Inflammatory macrophage treated with lipopolysaccharide for 4 hours (primary cell): Measurements from ENCODE around the gene EMX2.

ENCODE experiments used
- DNase-seq: peaks from one replicate; pipeline ENCODE4 v3.0.0-alpha.2; 2020

Gene EMX2

GRCh38 chr10:117532451-117533107, 10.0 kb upstream of the EMX2 start:
- no peak for DNase-seq

- no peak for DNase-seq
Observed at GRCh38 chr10:117533507-117534281, 8.9 kb upstream of the EMX2 start.

GRCh38 chr10:117534321-117535297, 7.9 kb upstream of the EMX2 start:
- DNase-seq: no peak

GRCh38 chr10:117535298-117536071, 7.1 kb upstream of the EMX2 start:
- DNase-seq: no peak

- no peak for DNase-seq
Observed at GRCh38 chr10:117536072-117536865, 6.3 kb upstream of the EMX2 start.

GRCh38 chr10:117536866-117537435, 5.6 kb upstream of the EMX2 start:
- DNase-seq: no peak

- DNase-seq: no peak
Observed at GRCh38 chr10:117537436-117537903, 5.1 kb upstream of the EMX2 start.

GRCh38 chr10:117537904-117538524, 4.5 kb upstream of the EMX2 start:
- DNase-seq: no peak

GRCh38 chr10:117539361-117539773, 3.2 kb upstream of the EMX2 start:
- no peak for DNase-seq

- DNase-seq: no peak
Observed at GRCh38 chr10:117539903-117540639, 2.5 kb upstream of the EMX2 start.

GRCh38 chr10:117540640-117541404, 1.7 kb upstream of the EMX2 start:
- no peak for DNase-seq

- DNase-seq: no peak
Observed at GRCh38 chr10:117541405-117541908, 1.1 kb upstream of the EMX2 start.

- DNase-seq: no peak
Observed at GRCh38 chr10:117541909-117542705, 439 bp upstream of the EMX2 start.

GRCh38 chr10:117543225-117544003, 868 bp downstream of the EMX2 start:
- DNase-seq: no peak

- no peak for DNase-seq
Observed at GRCh38 chr10:117544004-117544701, 1.6 kb downstream of the EMX2 start.

- no peak for DNase-seq
Observed at GRCh38 chr10:117544711-117545140, 2.2 kb downstream of the EMX2 start.
